AG04450 (cell line): ENCODE data around the gene TIMP4. TPM values are rescaled to one million over a fixed set of nuclear protein-coding genes. Genes with fewer than 3 reads are reported as not detected.

Source experiments
- CTCF ChIA-PET: fragments of 300-600, 350-600 bp; formaldehyde crosslinking; extraction: SDS; loops from one replicate; lab custom pipeline; 2022; ENCODE audit warnings: antibody characterized with exemption, inconsistent platforms; lab: Charles Lee
- POLR2A ChIA-PET: fragments of 350-600 bp; formaldehyde crosslinking; extraction: SDS; loops from one replicate; lab custom pipeline; 2021; ENCODE audit warnings: antibody characterized with exemption, inconsistent platforms; lab: Yijun Ruan, JAX
- DNase-seq: peaks from one replicate; pipeline ENCODE4 v3.0.0-alpha.2; 2011; ENCODE audit warnings: low read depth, low spot score
- H3K27ac ChIP-seq: one replicate; pipeline ENCODE4 v1.5.1; 2012; ENCODE audit warnings: low read depth, low read length, control low read depth
- H3K27me3 ChIP-seq: one replicate; pipeline ENCODE4 v1.6.0; 2012; ENCODE audit warnings: low read length; ENCODE audit not compliant: control insufficient read depth, insufficient read depth
- H3K4me3 ChIP-seq: 2 replicates; pipeline ENCODE4 v1.5.1; 2011; ENCODE audit warnings: mild to moderate bottlenecking, low read depth, low read length, control low read depth
- H3K9me3 ChIP-seq: 2 replicates; pipeline ENCODE4 v1.5.1; 2012; ENCODE audit warnings: low read length; ENCODE audit not compliant: control insufficient read depth, insufficient read depth
- polyA plus RNA-seq: library from polyadenylated mRNA; depleted of rRNA; stranded (reverse); fragments of >200 nt; gene quantifications from 2 replicates; pipeline ENCODE4 v1.2.3, GENCODE V29; 2011
- TF ChIP-seq, protein P1 (sequence below): IDR thresholded peaks from 2 replicates; pipeline ENCODE4 v1.5.1; 2011; ENCODE audit warnings: low read depth, low read length, control low read depth, inconsistent platforms

Gene TIMP4
- polyA plus RNA-seq, 1 experiment: 3.6 TPM

DNA sequence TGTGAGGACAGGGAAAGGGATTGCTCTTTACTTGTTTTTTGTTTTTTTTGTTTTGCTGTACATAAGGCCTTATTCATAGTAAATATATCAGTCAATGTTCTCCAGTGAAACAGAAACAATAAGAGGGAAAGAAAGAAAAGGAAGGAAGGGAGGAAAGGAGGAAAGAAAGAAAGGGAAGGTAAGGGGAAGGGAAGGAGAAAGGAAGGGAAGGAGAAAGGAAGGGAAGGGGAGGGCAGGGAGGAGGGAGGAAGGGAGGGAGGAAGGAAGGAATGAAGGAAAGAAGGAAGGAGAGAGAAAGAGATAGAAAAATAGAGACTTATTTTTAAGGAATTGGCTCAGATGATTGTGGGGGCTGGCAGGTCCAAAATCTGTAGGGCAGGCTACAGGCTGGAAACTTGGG lies 37.2 kb downstream of the TIMP4 start:
- ChIA-PET CTCF (no interaction called here), POLR2A (no interaction called here)

DNA sequence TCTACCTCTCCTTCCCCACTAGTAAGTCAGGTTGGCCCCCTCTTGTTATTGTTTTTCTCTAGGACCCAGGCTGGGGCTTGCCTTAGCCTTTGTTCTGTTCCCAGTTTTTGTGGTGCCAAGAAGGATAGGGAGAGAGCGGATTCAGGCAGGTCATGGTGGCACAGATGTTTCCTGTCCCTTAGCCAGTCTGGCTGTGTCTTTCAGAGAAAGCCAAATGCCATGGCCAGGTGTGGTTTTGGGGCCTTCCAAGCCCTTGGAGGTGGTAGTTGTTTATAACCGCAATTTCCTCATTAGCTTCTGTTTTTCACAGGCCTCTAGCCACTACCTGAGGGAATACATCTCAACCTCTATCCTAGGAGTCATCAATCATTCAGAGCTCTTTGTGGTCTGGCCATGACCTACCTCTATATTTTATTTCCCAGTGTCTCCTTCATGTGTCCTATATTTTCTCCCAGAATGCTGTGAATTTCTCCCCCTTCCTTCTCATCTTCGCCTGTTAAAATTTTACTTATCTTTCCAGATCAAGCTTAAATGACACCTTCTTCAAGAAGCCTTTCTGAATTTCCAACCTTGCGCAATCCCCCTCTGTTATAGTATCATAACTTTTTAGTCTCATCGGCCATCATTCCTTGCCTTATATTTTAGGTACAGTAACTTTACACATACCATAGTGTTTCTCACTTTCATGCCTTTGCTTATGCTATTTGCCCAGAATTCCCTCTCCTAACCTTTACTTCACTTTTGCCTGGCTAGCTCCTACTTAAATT lies 38.2 kb downstream of the TIMP4 start:
- TF ChIP-seq, protein P1, sequence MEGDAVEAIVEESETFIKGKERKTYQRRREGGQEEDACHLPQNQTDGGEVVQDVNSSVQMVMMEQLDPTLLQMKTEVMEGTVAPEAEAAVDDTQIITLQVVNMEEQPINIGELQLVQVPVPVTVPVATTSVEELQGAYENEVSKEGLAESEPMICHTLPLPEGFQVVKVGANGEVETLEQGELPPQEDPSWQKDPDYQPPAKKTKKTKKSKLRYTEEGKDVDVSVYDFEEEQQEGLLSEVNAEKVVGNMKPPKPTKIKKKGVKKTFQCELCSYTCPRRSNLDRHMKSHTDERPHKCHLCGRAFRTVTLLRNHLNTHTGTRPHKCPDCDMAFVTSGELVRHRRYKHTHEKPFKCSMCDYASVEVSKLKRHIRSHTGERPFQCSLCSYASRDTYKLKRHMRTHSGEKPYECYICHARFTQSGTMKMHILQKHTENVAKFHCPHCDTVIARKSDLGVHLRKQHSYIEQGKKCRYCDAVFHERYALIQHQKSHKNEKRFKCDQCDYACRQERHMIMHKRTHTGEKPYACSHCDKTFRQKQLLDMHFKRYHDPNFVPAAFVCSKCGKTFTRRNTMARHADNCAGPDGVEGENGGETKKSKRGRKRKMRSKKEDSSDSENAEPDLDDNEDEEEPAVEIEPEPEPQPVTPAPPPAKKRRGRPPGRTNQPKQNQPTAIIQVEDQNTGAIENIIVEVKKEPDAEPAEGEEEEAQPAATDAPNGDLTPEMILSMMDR: no peak
- DNase-seq: no peak
- Histone ChIP-seq H3K4me3 (no peak overlapping the region), H3K9me3 (no peaks in the 10 kb centered on the region), H3K27me3 (peaks cover 10% of the 10 kb centered on the region), H3K27ac (no peak overlapping the region)
- ChIA-PET POLR2A (no interaction called here), CTCF (no interaction called here)

More for the DNA sequence above, 37.2 kb downstream of the TIMP4 start:
- DNase-seq: no peak
- Histone ChIP-seq H3K9me3 (no peaks in the 10 kb centered on the region), H3K27ac (no peak overlapping the region), H3K4me3 (no peak overlapping the region), H3K27me3 (peaks cover 15% of the 10 kb centered on the region)
- TF ChIP-seq, protein P1: no peak

DNA sequence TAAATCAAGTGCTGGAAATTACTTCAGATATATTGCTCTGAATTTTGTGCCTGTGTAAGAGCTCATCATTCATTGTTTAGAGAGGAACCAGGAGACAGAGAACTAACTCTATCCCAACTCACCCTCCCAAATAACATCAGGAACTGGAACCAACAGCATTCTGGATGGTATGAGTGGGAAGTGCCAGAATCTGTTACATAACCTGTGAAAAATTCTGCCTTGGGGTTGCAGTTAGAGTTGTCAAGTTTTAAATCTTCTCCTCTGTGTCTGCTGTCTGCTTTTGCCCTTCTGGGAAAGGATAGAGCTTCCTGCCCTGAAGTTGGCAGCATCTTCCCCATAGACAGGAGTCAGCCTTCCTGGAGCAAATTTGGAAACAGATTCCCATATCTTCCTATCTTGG lies 41.2 kb downstream of the TIMP4 start:
- Histone ChIP-seq H3K27me3 (peaks cover 10% of the 10 kb centered on the region), H3K27ac (no peak overlapping the region), H3K4me3 (no peak overlapping the region), H3K9me3 (no peaks in the 10 kb centered on the region)
- CTCF ChIA-PET: interaction anchor here (1.7 kb wide), 1 partner anchor 18 kb away, joined by 4 read pairs; no protein-coding TSS in a partner anchor
- TF ChIP-seq, protein P1: no peak
- POLR2A ChIA-PET: no interaction called here
- no peak for DNase-seq

DNA sequence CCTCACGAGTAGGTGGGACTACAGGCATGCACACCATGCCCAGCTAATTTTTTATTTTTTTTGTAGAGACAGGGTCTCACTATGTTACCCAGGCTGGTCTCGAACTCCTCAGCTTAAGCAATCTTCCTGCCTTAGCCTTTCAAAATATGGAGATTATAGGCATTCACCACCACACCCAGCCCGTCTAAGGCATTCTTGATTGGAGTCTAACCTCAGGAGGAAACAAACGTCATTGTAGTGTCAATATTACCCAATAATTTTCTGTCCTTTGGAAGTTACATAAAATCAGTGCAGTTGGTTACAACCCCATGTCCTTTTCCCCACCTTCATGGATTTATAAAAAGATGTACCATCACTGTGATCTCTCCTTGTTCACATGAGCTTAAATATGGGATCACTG lies 41.8 kb downstream of the TIMP4 start:
- H3K27ac ChIP-seq: no peak overlapping the region
- no peak for DNase-seq
- ChIA-PET CTCF (interaction anchor here (1.7 kb wide), 1 partner anchor 18 kb away, joined by 4 read pairs; no protein-coding TSS in a partner anchor), POLR2A (no interaction called here)
- TF ChIP-seq, protein P1: no peak
- H3K4me3 ChIP-seq: no peak overlapping the region
- peaks cover 10% of the 10 kb centered on the region for H3K27me3 ChIP-seq
- no peaks in the 10 kb centered on the region for H3K9me3 ChIP-seq

DNA sequence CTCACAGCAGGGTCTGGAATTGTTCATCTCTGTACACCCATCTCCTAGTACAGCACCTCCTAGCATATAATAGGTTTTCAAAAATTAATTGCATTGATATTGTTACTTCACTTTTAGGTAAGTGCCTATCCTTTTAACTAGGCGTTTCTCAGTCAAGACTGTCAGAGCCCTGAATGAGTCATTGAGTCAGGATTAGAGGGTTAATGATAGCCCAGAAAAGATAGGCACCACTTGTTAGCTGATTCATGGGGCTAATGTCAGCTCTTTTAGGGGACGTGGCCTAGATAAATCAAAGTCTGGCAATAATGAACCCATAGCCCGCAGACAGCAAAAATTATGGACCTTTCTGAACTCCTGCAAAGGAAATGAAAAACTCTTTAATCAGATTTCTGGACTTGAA lies 42.9 kb downstream of the TIMP4 start:
- H3K27me3 ChIP-seq: peaks cover 11% of the 10 kb centered on the region
- no peak for DNase-seq
- POLR2A ChIA-PET: no interaction called here

More for the DNA sequence above, 42.9 kb downstream of the TIMP4 start:
- Histone ChIP-seq H3K27ac (no peak overlapping the region), H3K9me3 (no peaks in the 10 kb centered on the region), H3K4me3 (no peak overlapping the region)
- CTCF ChIA-PET: interaction anchor here (1.7 kb wide), 1 partner anchor 19 kb away, joined by 4 read pairs; no protein-coding TSS in a partner anchor
- TF ChIP-seq, protein P1: no peak
